Stimulated activated CD4-positive, alpha-beta T cell treated with anti-CD3 and anti-CD28 coated beads, Interleukin-1b, Interleukin-23, amount 100 ng/mL, for 1 hour (primary cell): ENCODE data around the gene ARPC2.

ENCODE experiments used
- DNase-seq, 2 donors: peaks; one replicate each; pipeline ENCODE4 v3.0.0-alpha.2; 2020; ENCODE audit warnings: low read depth in 2 of 2

The ARPC2 gene

GRCh38 chr2:218255446-218255845, 38.5 kb downstream of the ARPC2 start:
- no peak for DNase-seq

- no peak for DNase-seq
These were observed 39.8 kb downstream of the ARPC2 start for GRCh38 chr2:218256612-218257350.

GRCh38 chr2:218257390-218257981, 40.5 kb downstream of the ARPC2 start:
- DNase-seq, result peak; percentile 36 to 40

- no peak for DNase-seq
These were observed 42.3 kb downstream of the ARPC2 start for GRCh38 chr2:218259099-218259961.

- DNase-seq, result no peak
These were observed 43.2 kb downstream of the ARPC2 start for GRCh38 chr2:218260166-218260565.

- DNase-seq, result no peak
These were observed 43.9 kb downstream of the ARPC2 start, which contains the start of gene GPBAR1 for GRCh38 chr2:218260742-218261422. TSS of gene GPBAR1 (plus strand) at chr2:218261015. CDS start at chr2:218262725, 1,710 bp downstream.

- no peak for DNase-seq
These were observed 44.6 kb downstream of the ARPC2 start for GRCh38 chr2:218261423-218262236.

- DNase-seq, result no peak
These were observed 45.2 kb downstream of the ARPC2 start for GRCh38 chr2:218262237-218262600.

GRCh38 chr2:218262631-218263586, 45.9 kb downstream of the ARPC2 start:
- DNase-seq, result no peak

GRCh38 chr2:218263817-218264641, 47.0 kb downstream of the ARPC2 start:
- no peak for DNase-seq

GRCh38 chr2:218264773-218265561, 48.0 kb downstream of the ARPC2 start:
- no peak for DNase-seq

GRCh38 chr2:218265626-218266025, 48.6 kb downstream of the ARPC2 start:
- DNase-seq, result no peak

GRCh38 chr2:218266316-218266979, 49.5 kb downstream of the ARPC2 start:
- DNase-seq, result no peak

GRCh38 chr2:218267259-218267658, 50.3 kb downstream of the ARPC2 start:
- no peak for DNase-seq

GRCh38 chr2:218269900-218270720, 53.1 kb downstream of the ARPC2 start, which contains the start of the genes AAMP and PNKD:
TSS of gene AAMP (minus strand) at chr2:218270137. CDS start at chr2:218270086, 51 bp downstream.
TSS of gene PNKD (plus strand) at chr2:218270519. CDS start at chr2:218270536, 17 bp downstream.
- DNase-seq, result peak; percentile 99 to 100

- DNase-seq, result no peak
These were observed 53.9 kb downstream of the ARPC2 start for GRCh38 chr2:218270721-218271486.
